BLaER1 treated with 17β-estradiol and CSF1 and Interleukin-3, amounts not matched to agents 10 nM and 100 nM (cell line): ENCODE measurements around the gene HNRNPUL2.
A peak's percentile ranks its signal among the peaks of the same experiment; 100 is the strongest.

ENCODE experiments used
- H3K27ac ChIP-seq, 11 experiments: shearing (Covaris generic); formaldehyde crosslinking; 2 replicates each; pipeline ENCODE4 v1.8.1; 2022
- H3K27me3 ChIP-seq, 11 experiments: shearing (Covaris generic); formaldehyde crosslinking; 2 replicates each; pipeline ENCODE4 v1.8.1; 2022
- H3K36me3 ChIP-seq, 11 experiments: shearing (Covaris generic); formaldehyde crosslinking; 2 replicates each; pipeline ENCODE4 v1.8.1; 2022
- H3K4me1 ChIP-seq, 10 experiments: shearing (Covaris generic); formaldehyde crosslinking; 2 replicates each; pipeline ENCODE4 v1.8.1; 2022
- H3K4me2 ChIP-seq, 11 experiments: shearing (Covaris generic); formaldehyde crosslinking; 2 replicates each; pipeline ENCODE4 v1.8.1; 2022
- H3K4me3 ChIP-seq, 10 experiments: shearing (Covaris generic); formaldehyde crosslinking; 2 replicates each; pipeline ENCODE4 v1.8.1; 2022
- H3K9ac ChIP-seq, 11 experiments: shearing (Covaris generic); formaldehyde crosslinking; 2 replicates each; pipeline ENCODE4 v1.8.1; 2022
- H3K9me3 ChIP-seq, 11 experiments: shearing (Covaris generic); formaldehyde crosslinking; replicated peaks in 1 of 11; 2 replicates each; pipeline ENCODE4 v1.8.1; 2022
- H4K20me1 ChIP-seq, 11 experiments: shearing (Covaris generic); formaldehyde crosslinking; 2 replicates each; pipeline ENCODE4 v1.8.1; 2022
- Cebpa-rat ChIP-seq, 11 experiments: shearing (Covaris generic); IDR thresholded peaks; 2 replicates each; pipeline ENCODE4 v1.8.1; 2022

Gene HNRNPUL2

GRCh38 chr11:62721994-62722393 is 5.3 kb downstream of the HNRNPUL2 start:
- Histone ChIP-seq H3K36me3 (peaks cover 74 to 93% (median 88%) of the 10 kb centered on the region in 11 experiments), H3K4me1 (peaks cover 14 to 30% (median 20%) of the 10 kb centered on the region in 10 experiments), H3K4me2 (no peak overlapping the region), H4K20me1 (peaks cover 40 to 71% (median 53%) of the 10 kb centered on the region in 11 experiments), H3K4me3 (no peak overlapping the region), H3K27me3 (no peaks in the 10 kb centered on the region), H3K27ac (no peak overlapping the region), H3K9me3 (no peaks in the 10 kb centered on the region), H3K9ac (peak overlapping the region in 2 of 11 experiments; percentile 20 to 30; a peak in 1 of 22 replicates)
- no peak for TF ChIP-seq Cebpa-rat (IDR thresholded peaks at IDR 0.05)

GRCh38 chr11:62719302-62719978 is 7.8 kb downstream of the HNRNPUL2 start:
- Histone ChIP-seq H3K27ac (no peak overlapping the region), H3K4me2 (no peak overlapping the region), H3K27me3 (no peaks in the 10 kb centered on the region), H3K9ac (peak overlapping the region in 1 of 11 experiments; percentile 3; a peak in 1 of 22 replicates), H3K9me3 (no peaks in the 10 kb centered on the region), H3K4me3 (no peak overlapping the region), H3K4me1 (peaks cover 6 to 23% (median 12%) of the 10 kb centered on the region in 10 experiments), H4K20me1 (peaks cover 19 to 49% (median 31%) of the 10 kb centered on the region in 11 experiments; a peak in 21 of 22 replicates), H3K36me3 (peaks cover 98 to 100% (median 98%) of the 10 kb centered on the region in 11 experiments)
- TF ChIP-seq Cebpa-rat (IDR thresholded peaks at IDR 0.05) = no peak

GRCh38 chr11:62716816-62717215 is 10.4 kb downstream of the HNRNPUL2 start:
- no peaks in the 10 kb centered on the region for H3K27me3 ChIP-seq
- no peak overlapping the region for H3K4me2 ChIP-seq
- H3K4me1 ChIP-seq = peaks cover 0 to 4% (median 0%) of the 10 kb centered on the region in 10 experiments; a peak in 3 of 20 replicates
- no peak for TF ChIP-seq Cebpa-rat (IDR thresholded peaks at IDR 0.05)
- peaks cover 2 to 23% (median 6%) of the 10 kb centered on the region in 11 experiments; a peak in 11 of 22 replicates for H4K20me1 ChIP-seq
- H3K36me3 ChIP-seq = peaks cover 96 to 100% (median 97%) of the 10 kb centered on the region in 11 experiments
- no peaks in the 10 kb centered on the region for H3K9me3 ChIP-seq
- peak overlapping the region in 6 of 11 experiments; percentile 3 to 28 (median 10); a peak in 3 of 22 replicates for H3K9ac ChIP-seq
- H3K4me3 ChIP-seq = no peak overlapping the region
- H3K27ac ChIP-seq = no peak overlapping the region; a peak in 1 of 22 replicates

DNA sequence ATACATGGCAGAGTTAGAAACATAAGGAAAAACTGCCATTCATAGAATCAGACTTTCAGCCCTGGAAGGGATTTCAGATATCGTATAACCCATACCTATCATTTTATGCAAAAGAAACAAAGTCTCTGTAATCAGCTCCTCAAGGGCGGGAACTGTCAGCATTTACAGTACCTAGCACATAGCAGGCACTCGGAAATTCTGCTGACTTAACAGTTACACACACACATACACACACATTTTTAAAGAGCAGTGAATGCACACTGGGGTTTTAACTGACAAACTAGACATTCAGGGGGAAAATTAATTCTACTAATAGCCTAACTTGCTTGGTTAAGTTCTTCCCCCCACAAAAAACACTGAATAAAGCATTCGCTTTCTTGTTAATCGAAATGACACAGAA is 11.1 kb downstream of the HNRNPUL2 start:
- peaks cover 0 to 4% (median 0%) of the 10 kb centered on the region in 10 experiments; a peak in 2 of 20 replicates for H3K4me1 ChIP-seq

GRCh38 chr11:62715150-62716130 is 11.8 kb downstream of the HNRNPUL2 start:
- Histone ChIP-seq H3K27me3 (no peaks in the 10 kb centered on the region), H3K4me1 (peaks cover 0 to 4% (median under 1%) of the 10 kb centered on the region in 10 experiments; a peak in 7 of 20 replicates), H3K9me3 (no peaks in the 10 kb centered on the region), H3K4me2 (no peak overlapping the region), H3K27ac (no peak overlapping the region), H3K9ac (peak overlapping the region in 5 of 11 experiments; percentile 9 to 24 (median 15); a peak in 4 of 22 replicates), H4K20me1 (peaks cover 0 to 20% (median 4%) of the 10 kb centered on the region in 11 experiments; a peak in 9 of 22 replicates), H3K4me3 (no peak overlapping the region), H3K36me3 (peaks cover 96 to 100% (median 97%) of the 10 kb centered on the region in 11 experiments)
- TF ChIP-seq Cebpa-rat (IDR thresholded peaks at IDR 0.05) = no peak

More for the DNA sequence above, 11.1 kb downstream of the HNRNPUL2 start:
- peak overlapping the region in 4 of 11 experiments; percentile 3 to 26 (median 15); a peak in 1 of 22 replicates for H3K9ac ChIP-seq
- H4K20me1 ChIP-seq = peaks cover 0 to 20% (median 4%) of the 10 kb centered on the region in 11 experiments; a peak in 9 of 22 replicates
- TF ChIP-seq Cebpa-rat (IDR thresholded peaks at IDR 0.05) = no peak
- H3K9me3 ChIP-seq = no peaks in the 10 kb centered on the region
- no peak overlapping the region; a peak in 1 of 22 replicates for H3K27ac ChIP-seq
- peaks cover 96 to 100% (median 97%) of the 10 kb centered on the region in 11 experiments for H3K36me3 ChIP-seq
- no peak overlapping the region for H3K4me3 ChIP-seq
- H3K27me3 ChIP-seq = no peaks in the 10 kb centered on the region
- H3K4me2 ChIP-seq = no peak overlapping the region

- Histone ChIP-seq H3K36me3 (peaks cover 80 to 84% (median 81%) of the 10 kb centered on the region in 11 experiments), H3K9ac (peak overlapping the region in 4 of 11 experiments; percentile 0 to 19 (median 11); a peak in 2 of 22 replicates), H3K4me3 (no peak overlapping the region), H3K4me2 (no peak overlapping the region), H3K27ac (peak overlapping the region in 2 of 11 experiments; percentile 0 to 11; a peak in 1 of 22 replicates), H3K4me1 (peaks cover 14 to 20% (median 17%) of the 10 kb centered on the region in 10 experiments), H3K27me3 (no peaks in the 10 kb centered on the region), H4K20me1 (peaks cover 0 to 19% (median 4%) of the 10 kb centered on the region in 11 experiments; a peak in 9 of 22 replicates), H3K9me3 (no peaks in the 10 kb centered on the region)
- no peak for TF ChIP-seq Cebpa-rat (IDR thresholded peaks at IDR 0.05)
These were observed 13.9 kb downstream of the HNRNPUL2 start for GRCh38 chr11:62713343-62713742.

DNA sequence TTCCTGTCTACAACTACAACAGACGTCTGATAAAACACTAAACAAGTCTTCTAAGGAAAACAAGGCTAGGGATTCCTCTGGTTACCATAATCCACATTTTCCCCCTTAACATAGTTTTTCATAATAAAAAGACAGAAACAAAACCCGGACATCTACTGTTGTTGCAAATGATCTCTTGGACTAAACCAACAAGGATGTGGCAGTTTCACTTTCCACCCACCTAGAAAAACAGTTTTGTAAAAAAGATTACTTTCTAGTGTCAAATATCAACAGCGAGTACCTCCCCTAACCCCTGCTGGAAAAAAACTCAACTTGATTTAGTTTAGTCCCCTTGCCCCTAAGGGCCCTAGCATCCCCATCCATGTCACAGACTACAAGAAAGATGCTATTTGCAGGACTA is 14.4 kb downstream of the HNRNPUL2 start:
- Histone ChIP-seq H3K4me1 (peaks cover 19 to 25% (median 22%) of the 10 kb centered on the region in 10 experiments), H3K4me3 (no peak overlapping the region), H4K20me1 (peaks cover 0 to 14% (median 4%) of the 10 kb centered on the region in 11 experiments; a peak in 9 of 22 replicates), H3K27ac (peak overlapping the region in 1 of 11 experiments; percentile 11; a peak in 2 of 22 replicates), H3K36me3 (peaks cover 75 to 83% (median 76%) of the 10 kb centered on the region in 11 experiments), H3K4me2 (no peak overlapping the region), H3K9me3 (no peaks in the 10 kb centered on the region), H3K9ac (peak overlapping the region in 1 of 11 experiments; percentile 3; a peak in 1 of 22 replicates), H3K27me3 (no peaks in the 10 kb centered on the region)
- TF ChIP-seq Cebpa-rat (IDR thresholded peaks at IDR 0.05) = no peak

- Histone ChIP-seq H3K27me3 (no peaks in the 10 kb centered on the region), H3K9ac (no peak overlapping the region), H3K4me3 (no peak overlapping the region), H3K4me2 (no peak overlapping the region), H3K36me3 (peaks cover 70 to 79% (median 72%) of the 10 kb centered on the region in 11 experiments), H3K27ac (no peak overlapping the region; a peak in 1 of 22 replicates), H3K4me1 (peaks cover 24 to 30% (median 27%) of the 10 kb centered on the region in 10 experiments), H4K20me1 (peaks cover 0 to 9% (median 3%) of the 10 kb centered on the region in 11 experiments; a peak in 8 of 22 replicates), H3K9me3 (no peaks in the 10 kb centered on the region)
- no peak for TF ChIP-seq Cebpa-rat (IDR thresholded peaks at IDR 0.05)
These were observed 14.9 kb downstream of the HNRNPUL2 start for GRCh38 chr11:62712276-62712812.
